Thyroid gland (tissue), 4 donors: ENCODE measurements around the gene GABRP.

Experiments used
- POLR2A ChIP-seq, 2 donors: fragments of 450-650 bp; IDR thresholded peaks; one replicate each; pipeline ENCODE4 v1.6.1; 2017; ENCODE audit warnings: antibody characterized with exemption in 2 of 2, mild to moderate bottlenecking in 2 of 2, moderate library complexity in 1 of 2
- TF ChIP-seq, protein P1 (sequence below), 6 experiments: fragments of 200-600 bp in 3 of 6; fragments of 450-650 bp in 3 of 6; sonication (generic) in 3 of 6; IDR thresholded peaks; one replicate each; pipeline ENCODE4 v1.5.1; 2016 to 2019; ENCODE audit warnings: antibody characterized with exemption in 6 of 6, mild to moderate bottlenecking in 2 of 6, inconsistent platforms in 1 of 6, moderate library complexity in 1 of 6

DNA sequence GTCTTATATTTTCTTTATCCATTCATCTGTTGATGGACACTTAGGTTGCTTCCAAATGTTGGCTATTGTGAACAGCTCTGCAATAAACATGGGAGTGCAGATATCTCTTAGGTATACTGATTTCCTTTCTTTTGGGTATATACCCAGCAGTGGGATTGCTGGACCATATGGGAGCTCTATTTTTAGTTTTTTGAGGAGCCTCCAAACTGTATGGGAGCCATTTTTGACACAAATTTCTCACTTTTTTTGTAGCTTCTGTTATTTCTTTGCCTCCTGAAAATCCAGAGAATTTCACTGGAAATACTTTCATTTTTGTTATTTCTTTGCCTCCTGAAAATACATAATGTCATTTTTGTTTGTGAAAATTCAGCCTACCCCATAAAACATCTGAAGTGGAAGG lies 63.3 kb downstream of the GABRP start:
- TF ChIP-seq, protein P1, sequence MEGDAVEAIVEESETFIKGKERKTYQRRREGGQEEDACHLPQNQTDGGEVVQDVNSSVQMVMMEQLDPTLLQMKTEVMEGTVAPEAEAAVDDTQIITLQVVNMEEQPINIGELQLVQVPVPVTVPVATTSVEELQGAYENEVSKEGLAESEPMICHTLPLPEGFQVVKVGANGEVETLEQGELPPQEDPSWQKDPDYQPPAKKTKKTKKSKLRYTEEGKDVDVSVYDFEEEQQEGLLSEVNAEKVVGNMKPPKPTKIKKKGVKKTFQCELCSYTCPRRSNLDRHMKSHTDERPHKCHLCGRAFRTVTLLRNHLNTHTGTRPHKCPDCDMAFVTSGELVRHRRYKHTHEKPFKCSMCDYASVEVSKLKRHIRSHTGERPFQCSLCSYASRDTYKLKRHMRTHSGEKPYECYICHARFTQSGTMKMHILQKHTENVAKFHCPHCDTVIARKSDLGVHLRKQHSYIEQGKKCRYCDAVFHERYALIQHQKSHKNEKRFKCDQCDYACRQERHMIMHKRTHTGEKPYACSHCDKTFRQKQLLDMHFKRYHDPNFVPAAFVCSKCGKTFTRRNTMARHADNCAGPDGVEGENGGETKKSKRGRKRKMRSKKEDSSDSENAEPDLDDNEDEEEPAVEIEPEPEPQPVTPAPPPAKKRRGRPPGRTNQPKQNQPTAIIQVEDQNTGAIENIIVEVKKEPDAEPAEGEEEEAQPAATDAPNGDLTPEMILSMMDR (IDR thresholded peaks at IDR 0.05), result no peak
- TF ChIP-seq POLR2A (IDR thresholded peaks at IDR 0.05), result no peak
